Mesenchymal stem cell (in vitro differentiated cells and primary cell): ENCODE measurements around the gene ZNG1E.
"Not testable (repeated sequence)": the region's sequence is repeated elsewhere in the genome, so short reads cannot be mapped to it uniquely, and the experiment has no call there.

Source experiments
- DNase-seq: peaks from one replicate; pipeline ENCODE4 v3.0.0-alpha.2; 2013
- H2AFZ ChIP-seq: one replicate; pipeline ENCODE4 v1.6.1; 2013; ENCODE audit warnings: low read depth, mild to moderate bottlenecking, control low read depth, inconsistent platforms, low read length, moderate library complexity
- H2AK5ac ChIP-seq: 2 replicates; pipeline ENCODE4 v1.6.1; 2013; ENCODE audit warnings: low read length, moderate library complexity, mild to moderate bottlenecking, inconsistent platforms; ENCODE audit not compliant: severe bottlenecking
- H2BK120ac ChIP-seq: one replicate; pipeline ENCODE4 v1.6.1; 2013; ENCODE audit warnings: low read depth, mild to moderate bottlenecking, inconsistent platforms, low read length, moderate library complexity
- H2BK12ac ChIP-seq, 2 experiments: one replicate each; pipeline ENCODE4 v1.6.1; 2013; ENCODE audit warnings: inconsistent platforms in 2 of 2, low read length in 2 of 2, mild to moderate bottlenecking in 2 of 2, moderate library complexity in 2 of 2, control low read depth in 1 of 2
- H2BK15ac ChIP-seq: one replicate; pipeline ENCODE4 v1.6.1; 2013; ENCODE audit warnings: mild to moderate bottlenecking, low read depth, inconsistent platforms; ENCODE audit not compliant: poor library complexity, severe bottlenecking
- H2BK5ac ChIP-seq: 2 replicates; pipeline ENCODE4 v1.6.1; 2013; ENCODE audit warnings: low read depth, mild to moderate bottlenecking, low read length, control low read depth, inconsistent platforms; ENCODE audit not compliant: poor library complexity, severe bottlenecking
- H3K14ac ChIP-seq, 2 experiments: one replicate each; pipeline ENCODE4 v1.6.1; 2013; ENCODE audit warnings: inconsistent platforms in 2 of 2, low read length in 2 of 2, control low read depth in 1 of 2, mild to moderate bottlenecking in 1 of 2, moderate library complexity in 1 of 2
- H3K18ac ChIP-seq, 2 experiments: one replicate each; pipeline ENCODE4 v1.6.1; 2013; ENCODE audit warnings: inconsistent platforms in 2 of 2, low read length in 2 of 2, control low read depth in 1 of 2, low read depth in 1 of 2, mild to moderate bottlenecking in 1 of 2
- H3K23ac ChIP-seq, 2 experiments: one replicate each; pipeline ENCODE4 v1.6.1; 2013; ENCODE audit warnings: inconsistent platforms in 2 of 2, low read length in 2 of 2, mild to moderate bottlenecking in 2 of 2, moderate library complexity in 2 of 2, control low read depth in 1 of 2
- H3K27ac ChIP-seq: 2 replicates; pipeline ENCODE4 v1.5.1; 2013; ENCODE audit warnings: mild to moderate bottlenecking, moderate library complexity, low read length, control low read depth, inconsistent platforms; ENCODE audit not compliant: poor library complexity, severe bottlenecking
- H3K27me3 ChIP-seq, 2 experiments: 2 replicates each; pipeline versions ENCODE4 v1.6.1 to v1.7.0; 2013; ENCODE audit warnings: low read length in 2 of 2, mild to moderate bottlenecking in 2 of 2, moderate library complexity in 2 of 2, control low read depth in 1 of 2, inconsistent platforms in 1 of 2; ENCODE audit not compliant: control insufficient read depth in 1 of 2, insufficient read depth in 1 of 2
- H3K36me3 ChIP-seq, 2 experiments: 2 replicates each; pipeline versions ENCODE4 v1.6.1 to v1.7.0; 2013; ENCODE audit warnings: low read length in 2 of 2, control low read depth in 1 of 2, inconsistent platforms in 1 of 2, low read depth in 1 of 2, mild to moderate bottlenecking in 1 of 2; ENCODE audit not compliant: insufficient read depth in 2 of 2, control insufficient read depth in 1 of 2
- H3K4ac ChIP-seq, 2 experiments: one replicate each; pipeline ENCODE4 v1.6.1; 2013; ENCODE audit warnings: inconsistent platforms in 2 of 2, low read length in 2 of 2, mild to moderate bottlenecking in 2 of 2, moderate library complexity in 2 of 2, control low read depth in 1 of 2, low read depth in 1 of 2
- H3K4me1 ChIP-seq: 2 replicates; pipeline ENCODE4 v1.6.1; 2013; ENCODE audit warnings: low read depth, low read length, control low read depth; ENCODE audit not compliant: control insufficient read depth, insufficient read depth
- H3K4me2 ChIP-seq: 2 replicates; pipeline ENCODE4 v1.6.1; 2013; ENCODE audit warnings: low read length, mild to moderate bottlenecking, inconsistent platforms; ENCODE audit not compliant: poor library complexity, severe bottlenecking
- H3K4me3 ChIP-seq, 2 experiments: 2 replicates each; pipeline versions ENCODE4 v1.5.1 to v1.7.0; 2013; ENCODE audit warnings: low read length in 2 of 2, mild to moderate bottlenecking in 2 of 2, control low read depth in 1 of 2, low read depth in 1 of 2; ENCODE audit not compliant: insufficient read depth in 1 of 2
- H3K79me1 ChIP-seq: replicated peaks from 2 replicates; pipeline ENCODE4 v1.6.1; 2013; ENCODE audit warnings: mild to moderate bottlenecking, control low read depth, low read length, inconsistent platforms; ENCODE audit not compliant: poor library complexity, severe bottlenecking
- H3K9ac ChIP-seq: 2 replicates; pipeline ENCODE4 v1.7.0; 2013; ENCODE audit warnings: mild to moderate bottlenecking, low read length, moderate library complexity
- H3K9me3 ChIP-seq: 2 replicates; pipeline ENCODE4 v1.7.0; 2013; ENCODE audit warnings: mild to moderate bottlenecking, low read length; ENCODE audit not compliant: control insufficient read depth
- H4K8ac ChIP-seq: one replicate; pipeline ENCODE4 v1.6.1; 2013; ENCODE audit warnings: inconsistent platforms, mild to moderate bottlenecking, low read length, moderate library complexity
- H4K91ac ChIP-seq: one replicate; pipeline ENCODE4 v1.6.1; 2013; ENCODE audit warnings: mild to moderate bottlenecking, low read length, inconsistent platforms
- WGBS: methylation state at CpG from one replicate; pipeline ENCODE4 v1.1.7; 2013; ENCODE audit warnings: mixed read lengths; 5-methylcytosine and 5-hydroxymethylcytosine counted together

The ZNG1E gene

DNA sequence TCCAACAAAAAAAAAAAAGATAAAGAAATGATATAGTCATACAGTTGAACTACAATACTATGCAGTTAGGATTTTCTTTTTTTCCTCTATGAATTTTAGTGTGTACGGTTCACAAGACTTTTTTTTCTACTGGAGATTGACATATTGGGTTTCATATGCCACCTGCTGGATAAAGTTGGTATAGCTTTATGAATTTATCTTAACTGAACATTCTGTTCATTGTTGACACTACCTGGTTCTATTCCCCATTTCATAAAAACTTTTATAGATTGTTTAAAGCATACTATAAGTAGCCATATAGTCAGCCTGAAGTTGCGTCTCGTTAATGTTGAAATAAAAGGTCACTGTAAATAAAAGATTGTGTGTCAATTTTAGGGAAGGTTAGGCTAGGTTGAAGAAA, 2.8 kb downstream of the ZNG1E start:
- not testable (repeated sequence) for H3K27ac ChIP-seq, H3K9ac ChIP-seq, H3K36me3 ChIP-seq, H3K4ac ChIP-seq, H3K4me2 ChIP-seq, H3K27me3 ChIP-seq, H3K14ac ChIP-seq, H3K4me1 ChIP-seq, H2AFZ ChIP-seq, H2BK5ac ChIP-seq, H3K79me1 ChIP-seq, H3K18ac ChIP-seq, H2BK15ac ChIP-seq, H4K91ac ChIP-seq, H2BK12ac ChIP-seq, H3K23ac ChIP-seq, H2AK5ac ChIP-seq, H4K8ac ChIP-seq, H3K4me3 ChIP-seq, H3K9me3 ChIP-seq, H2BK120ac ChIP-seq, DNase-seq
- no CpG with 5 or more reads among the region's 3 CpGs for WGBS

DNA sequence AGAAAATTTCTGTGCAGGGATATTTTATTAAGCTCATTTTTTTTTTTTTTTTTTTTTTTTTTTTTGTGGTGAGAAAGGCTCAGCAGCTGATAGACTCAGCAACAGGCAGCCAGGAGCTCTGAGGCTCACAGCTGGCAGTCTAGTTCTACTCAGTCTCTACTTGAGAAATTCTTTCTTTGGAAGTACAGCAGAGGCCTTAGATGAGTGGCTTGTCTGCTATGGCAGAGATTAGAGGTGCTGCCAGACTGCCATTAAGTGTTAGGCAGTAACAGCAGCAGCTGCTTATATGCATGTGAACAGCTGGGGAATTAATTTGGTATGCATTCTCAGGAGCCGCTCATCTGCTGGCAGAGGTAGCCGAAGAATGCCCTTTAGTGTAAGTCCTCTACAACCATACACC, 27.8 kb downstream of the ZNG1E start:
- WGBS = no CpG with 5 or more reads among the region's 2 CpGs
- H3K23ac ChIP-seq, H3K4ac ChIP-seq: not testable (repeated sequence)

DNA sequence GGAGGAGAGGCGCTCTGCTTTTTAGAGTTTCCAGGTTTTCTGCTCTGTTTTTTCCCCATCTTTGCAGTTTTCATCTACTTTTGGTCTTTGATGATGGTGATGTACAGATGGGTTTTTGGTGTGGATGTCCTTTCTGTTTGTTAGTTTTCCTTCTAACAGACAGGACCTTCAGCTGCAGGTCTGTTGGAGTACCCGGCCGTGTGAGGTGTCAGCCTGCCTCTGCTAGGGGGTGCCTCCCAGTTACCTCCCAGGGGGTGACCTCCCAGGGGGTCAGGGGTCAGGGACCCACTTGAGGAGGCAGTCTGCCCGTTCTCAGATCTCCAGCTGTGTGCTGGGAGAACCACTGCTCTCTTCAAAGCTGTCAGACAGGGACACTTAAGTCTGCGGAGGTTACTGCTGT, 38.7 kb downstream of the ZNG1E start:
- not testable (repeated sequence) for H2BK120ac ChIP-seq, H2BK5ac ChIP-seq, H3K4me1 ChIP-seq, H3K9ac ChIP-seq, H3K4me3 ChIP-seq, H2BK12ac ChIP-seq, H3K79me1 ChIP-seq, H3K4me2 ChIP-seq, H3K14ac ChIP-seq, H3K23ac ChIP-seq, H3K27me3 ChIP-seq, H2BK15ac ChIP-seq, H3K18ac ChIP-seq, H3K36me3 ChIP-seq, H3K9me3 ChIP-seq, H4K8ac ChIP-seq, H2AFZ ChIP-seq, H3K27ac ChIP-seq, H2AK5ac ChIP-seq, DNase-seq, H4K91ac ChIP-seq, H3K4ac ChIP-seq
- no CpG with 5 or more reads among the region's 5 CpGs for WGBS

More for the DNA sequence above, 27.8 kb downstream of the ZNG1E start:
- not testable (repeated sequence) for H2AK5ac ChIP-seq, H3K27ac ChIP-seq, H2AFZ ChIP-seq, H3K4me1 ChIP-seq, H3K79me1 ChIP-seq, H4K91ac ChIP-seq, H3K4me2 ChIP-seq, H3K27me3 ChIP-seq, H2BK15ac ChIP-seq, H3K18ac ChIP-seq, H3K36me3 ChIP-seq, H3K9me3 ChIP-seq, H2BK120ac ChIP-seq, H4K8ac ChIP-seq, H3K4me3 ChIP-seq, H3K14ac ChIP-seq, DNase-seq, H2BK5ac ChIP-seq, H2BK12ac ChIP-seq, H3K9ac ChIP-seq

DNA sequence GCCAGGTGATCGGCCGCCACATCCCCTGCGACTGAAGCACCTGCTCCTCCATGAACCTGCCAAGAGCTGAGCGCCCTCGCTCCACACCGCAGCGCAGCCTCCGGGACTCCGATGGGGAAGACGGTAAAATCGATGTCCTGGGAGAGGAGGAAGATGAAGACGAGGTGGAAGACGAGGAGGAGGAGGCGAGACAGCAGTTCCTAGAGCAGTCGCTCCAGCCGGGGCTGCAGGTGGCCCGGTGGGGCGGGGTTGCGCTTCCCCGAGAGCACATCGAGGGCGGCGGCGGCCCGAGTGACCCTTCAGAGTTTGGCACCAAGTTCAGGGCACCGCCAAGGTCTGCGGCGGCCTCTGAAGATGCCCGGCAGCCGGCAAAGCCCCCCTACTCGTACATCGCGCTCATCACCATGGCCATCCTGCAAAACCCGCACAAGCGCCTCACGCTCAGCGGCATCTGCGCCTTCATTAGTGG, 61.4 kb downstream of the ZNG1E start, which contains the start of gene FOXD4L4:
FOXD4L4 (plus strand) TSS at position 51 of the 469 bp plus-strand sequence; CDS start at position 51, 0 bp downstream.
- H3K9ac ChIP-seq, H2BK15ac ChIP-seq, H3K18ac ChIP-seq, H3K27ac ChIP-seq, H2BK5ac ChIP-seq, H3K27me3 ChIP-seq, DNase-seq, H3K9me3 ChIP-seq, H2BK120ac ChIP-seq, H4K8ac ChIP-seq, H3K36me3 ChIP-seq, H3K4me1 ChIP-seq, H2BK12ac ChIP-seq, H3K23ac ChIP-seq, H3K4ac ChIP-seq, H3K14ac ChIP-seq, H3K4me3 ChIP-seq, H4K91ac ChIP-seq, H2AK5ac ChIP-seq, H2AFZ ChIP-seq, H3K79me1 ChIP-seq: not testable (repeated sequence)
- WGBS = no CpG with 5 or more reads among the region's 38 CpGs
- peak within 1 kb of the TSS; percentile 16 for H3K4me2 ChIP-seq
